Stimulated activated CD4-positive, alpha-beta T cell treated with anti-CD3 and anti-CD28 coated beads, Interleukin-15, amount 100 ng/mL, for 24 hours (primary cell): ENCODE measurements around the gene FOXI1.
"Not testable (repeated sequence)": the region's sequence is repeated elsewhere in the genome, so short reads cannot be mapped to it uniquely, and the experiment has no call there.

ENCODE experiments used
- DNase-seq: peaks from one replicate; pipeline ENCODE4 v3.0.0-alpha.2; 2020

FOXI1 gene

GRCh38 chr5:170094329-170094728 is 11.4 kb upstream of the FOXI1 start:
- not testable (repeated sequence) for DNase-seq

DNA sequence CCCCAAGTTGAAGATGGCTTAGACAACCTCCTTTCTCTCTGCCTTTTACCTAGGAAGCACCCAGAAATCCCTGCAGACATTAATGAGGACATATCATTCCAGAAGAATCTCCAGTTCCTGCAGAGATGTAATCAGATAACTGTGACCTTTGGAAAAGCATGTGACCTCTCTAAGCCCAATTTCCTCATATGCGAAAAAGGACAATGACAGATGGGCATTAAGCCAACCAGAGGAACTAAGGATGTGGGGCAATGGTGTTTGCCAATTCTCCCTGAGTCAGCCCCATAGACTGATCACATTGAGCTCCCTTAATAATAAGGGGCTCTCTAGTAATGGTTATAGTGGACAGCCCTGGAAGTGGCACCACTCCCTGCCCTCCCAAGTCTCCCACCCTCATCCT is 10.1 kb upstream of the FOXI1 start:
- DNase-seq: no peak

- no peak for DNase-seq
These were observed 7.8 kb upstream of the FOXI1 start for GRCh38 chr5:170097934-170098333.

GRCh38 chr5:170100066-170100943 is 5.4 kb upstream of the FOXI1 start:
- DNase-seq: peak; percentile 78

DNA sequence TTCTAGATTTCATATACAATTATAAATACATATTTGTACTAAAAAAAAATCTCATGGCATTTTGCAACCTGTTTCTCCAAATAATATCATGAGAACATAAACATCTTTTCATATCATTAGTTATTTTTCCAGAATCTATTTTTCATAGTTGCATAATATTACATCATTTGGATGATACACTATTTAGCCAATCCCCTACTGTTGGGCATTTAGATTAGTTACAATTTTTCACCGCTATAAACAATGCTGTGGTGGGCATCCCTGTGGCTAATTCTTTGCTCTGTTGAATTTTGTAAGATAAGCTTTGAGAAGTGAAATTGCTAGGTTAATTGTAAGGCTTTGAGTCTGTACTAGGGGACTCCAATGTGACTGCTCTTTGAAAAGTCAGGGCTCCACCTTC is 2.2 kb upstream of the FOXI1 start:
- DNase-seq: no peak

- no peak for DNase-seq
These were observed 1.4 kb upstream of the FOXI1 start for GRCh38 chr5:170104299-170104698.

DNA sequence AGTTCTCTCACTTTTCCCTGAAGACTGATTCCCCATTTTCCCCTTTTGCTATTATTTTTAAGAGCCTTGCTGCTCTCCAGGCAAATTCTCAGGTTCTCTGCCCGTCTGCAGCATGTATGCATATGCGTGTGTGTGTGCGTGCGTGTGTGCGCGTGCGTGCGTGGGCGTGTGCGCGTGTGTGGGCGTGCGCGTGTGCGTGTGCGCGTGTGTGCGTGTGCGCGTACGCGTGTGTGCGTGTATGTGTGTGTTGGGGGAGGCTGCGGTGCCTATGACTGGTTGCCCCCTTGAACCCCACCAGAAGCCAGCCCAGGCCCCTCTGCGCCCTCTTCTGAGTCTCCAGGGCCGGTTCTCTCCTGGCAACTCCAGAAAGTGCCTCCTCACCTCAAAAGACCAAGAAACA is 987 bp upstream of the FOXI1 start:
- no peak for DNase-seq

DNA sequence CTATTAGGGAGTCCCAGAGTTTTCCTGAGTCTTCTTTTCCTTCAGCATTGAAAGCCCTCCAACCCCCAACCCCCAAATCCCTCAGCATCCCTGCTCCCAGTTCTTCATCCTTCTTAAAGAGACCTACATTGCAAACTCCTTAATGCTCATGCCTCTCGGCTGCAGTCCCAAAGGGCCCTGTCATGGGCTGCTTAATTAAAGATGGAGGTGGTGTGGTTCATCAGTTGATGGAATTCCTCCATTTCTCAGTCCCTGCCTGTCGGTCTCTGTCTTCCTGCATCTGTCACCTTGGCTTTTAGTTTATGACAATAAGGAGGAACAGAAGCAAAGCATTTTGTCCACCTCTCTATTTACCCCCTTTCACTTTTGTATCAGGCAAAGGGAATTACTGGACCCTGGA is 2.0 kb downstream of the FOXI1 start:
- DNase-seq: no peak

- DNase-seq: no peak
These were observed 2.6 kb downstream of the FOXI1 start for GRCh38 chr5:170108266-170108785.

GRCh38 chr5:170109059-170110031 is 3.6 kb downstream of the FOXI1 start:
- DNase-seq: no peak

GRCh38 chr5:170110403-170111087 is 4.8 kb downstream of the FOXI1 start:
- no peak for DNase-seq

DNA sequence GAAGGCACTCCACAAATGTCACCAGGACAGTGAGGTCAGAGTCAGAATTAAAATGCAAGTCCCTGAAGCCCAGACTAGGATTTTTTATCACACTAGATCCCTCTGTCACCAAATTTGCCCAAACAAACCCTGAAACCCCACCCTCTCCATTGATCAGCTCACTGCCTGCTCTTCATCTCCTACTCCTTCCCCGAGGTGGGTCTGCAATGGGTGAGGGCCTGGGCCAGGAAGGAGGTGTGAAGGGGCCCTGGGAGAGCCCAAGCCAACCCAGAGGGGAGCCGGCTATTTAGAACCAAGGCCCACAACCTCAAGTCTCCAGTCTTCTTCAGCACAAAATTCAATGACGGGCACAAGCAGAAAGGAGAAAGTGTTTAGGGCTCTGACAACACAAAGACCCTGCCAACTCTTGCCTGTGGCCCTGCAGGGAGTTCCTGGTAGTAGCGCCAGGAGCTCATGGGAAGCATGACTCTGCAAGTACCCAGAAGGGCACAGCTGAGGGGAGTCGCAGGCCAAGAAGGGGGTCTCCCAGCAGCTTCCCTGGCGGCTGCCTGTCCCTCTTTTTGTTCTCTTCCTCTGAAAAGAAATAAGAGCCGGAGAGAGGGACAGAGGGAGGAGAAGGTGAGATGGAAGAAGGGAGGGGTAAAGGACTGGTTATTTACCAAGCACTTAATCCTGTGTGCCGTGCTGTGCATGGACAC is 5.5 kb downstream of the FOXI1 start:
- no peak for DNase-seq

GRCh38 chr5:170112876-170113521 is 7.3 kb downstream of the FOXI1 start:
- no peak for DNase-seq

GRCh38 chr5:170113522-170113900 is 7.8 kb downstream of the FOXI1 start:
- no peak for DNase-seq

GRCh38 chr5:170114271-170114670 is 8.6 kb downstream of the FOXI1 start:
- no peak for DNase-seq

GRCh38 chr5:170115925-170116324 is 10.2 kb downstream of the FOXI1 start:
- no peak for DNase-seq

- DNase-seq: no peak
These were observed 12.0 kb downstream of the FOXI1 start for GRCh38 chr5:170117736-170118135.

DNA sequence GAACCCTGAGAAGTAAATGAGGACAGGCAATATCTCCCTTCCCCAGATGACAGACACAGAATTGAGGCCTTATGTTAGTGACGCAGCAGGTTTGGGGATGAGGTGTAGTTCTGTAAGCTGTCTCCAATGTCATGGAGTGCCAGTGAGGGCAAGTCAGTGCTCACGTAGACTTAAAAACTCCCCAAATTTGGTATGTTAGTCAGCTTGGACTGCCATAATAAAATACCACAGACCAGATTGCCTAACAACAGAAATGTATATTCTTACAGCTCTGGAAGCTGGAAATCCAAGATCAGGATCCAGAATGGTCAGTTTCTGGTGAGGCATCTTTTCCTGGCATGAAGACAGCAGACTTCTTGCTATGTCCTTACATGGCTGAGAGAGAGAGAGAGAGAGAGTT is 14.9 kb downstream of the FOXI1 start:
- DNase-seq: no peak

DNA sequence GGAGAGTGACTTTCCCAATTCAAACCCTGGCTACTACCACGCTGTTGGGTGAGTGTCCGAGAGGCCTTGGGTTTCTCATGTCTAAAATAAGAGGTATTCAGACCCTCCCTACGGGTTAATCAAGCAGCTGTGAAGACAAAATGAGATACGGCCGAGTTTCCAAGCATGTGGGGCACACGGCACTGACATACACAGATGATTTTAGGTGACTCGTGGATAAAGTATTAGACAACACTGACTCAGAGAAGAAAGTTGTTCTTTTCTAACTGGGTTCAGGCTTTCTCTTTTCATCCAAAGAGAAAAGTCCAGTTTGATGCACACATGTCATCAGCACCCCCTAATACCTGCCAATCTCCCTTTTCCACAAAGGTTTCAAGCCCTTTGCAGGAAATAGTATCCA is 15.6 kb downstream of the FOXI1 start:
- DNase-seq: no peak

GRCh38 chr5:170126061-170126460 is 20.4 kb downstream of the FOXI1 start:
- no peak for DNase-seq

DNA sequence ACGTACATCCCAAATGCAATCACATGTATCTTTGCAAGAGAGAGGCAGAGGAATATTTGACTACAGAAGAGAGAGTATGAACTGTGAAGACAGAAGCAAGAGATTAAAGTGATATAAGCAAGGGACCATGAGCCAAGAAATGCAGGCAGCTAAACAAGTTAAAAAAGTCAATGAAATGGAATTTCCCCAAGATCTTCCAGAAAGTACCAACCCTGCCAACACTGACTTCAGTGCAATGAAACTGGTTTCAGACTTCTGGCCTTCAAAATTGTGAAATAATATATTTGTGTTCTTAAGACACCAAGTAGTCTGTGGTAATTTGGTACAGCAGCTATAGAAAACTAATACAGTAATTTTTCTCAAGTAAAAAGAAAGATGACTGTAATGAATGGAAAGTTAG is 20.9 kb downstream of the FOXI1 start:
- DNase-seq: no peak

GRCh38 chr5:170131235-170131634 is 25.5 kb downstream of the FOXI1 start:
- DNase-seq: no peak
